Skeletal muscle cell (primary cell): ENCODE data around the gene OAS3.
A peak's percentile ranks its signal among the peaks of the same experiment; 100 is the strongest.
"Not testable (repeated sequence)": the region's sequence is repeated elsewhere in the genome, so short reads cannot be mapped to it uniquely, and the experiment has no call there.

ENCODE experiments used
- DNase-seq: peaks from one replicate; pipeline ENCODE4 v3.0.0-alpha.2; 2010; ENCODE audit warnings: low read depth
- H3K4me3 ChIP-seq: 2 replicates; pipeline ENCODE4 v1.5.1; 2011; ENCODE audit warnings: low read depth, mild to moderate bottlenecking, control low read depth, low read length, moderate library complexity

The OAS3 gene

GRCh38 chr12:112924986-112925385 is 13.3 kb upstream of the OAS3 start:
- H3K4me3 ChIP-seq, result no peak overlapping the region
- DNase-seq, result no peak

GRCh38 chr12:112926416-112927033 is 11.7 kb upstream of the OAS3 start:
- not testable (repeated sequence) for DNase-seq, H3K4me3 ChIP-seq

- H3K4me3 ChIP-seq, result no peak overlapping the region
Observed at GRCh38 chr12:112927475-112927874, 10.8 kb upstream of the OAS3 start.

GRCh38 chr12:112927925-112928324 is 10.3 kb upstream of the OAS3 start:
- DNase-seq, result no peak
- no peak overlapping the region for H3K4me3 ChIP-seq

More at GRCh38 chr12:112927475-112927874, 10.8 kb upstream of the OAS3 start:
- DNase-seq, result no peak

- DNase-seq, result no peak
- no peak overlapping the region for H3K4me3 ChIP-seq
Observed at GRCh38 chr12:112928978-112929377, 9.3 kb upstream of the OAS3 start.

GRCh38 chr12:112929715-112930114 is 8.6 kb upstream of the OAS3 start:
- DNase-seq, result no peak
- H3K4me3 ChIP-seq, result no peak overlapping the region

- no peak for DNase-seq
- no peak overlapping the region for H3K4me3 ChIP-seq
Observed at GRCh38 chr12:112930350-112930749, 7.9 kb upstream of the OAS3 start.

GRCh38 chr12:112932485-112933128 is 5.7 kb upstream of the OAS3 start:
- no peak for DNase-seq
- H3K4me3 ChIP-seq, result no peak overlapping the region

GRCh38 chr12:112933129-112933505 is 5.2 kb upstream of the OAS3 start:
- H3K4me3 ChIP-seq, result no peak overlapping the region
- no peak for DNase-seq

- DNase-seq, result no peak
- H3K4me3 ChIP-seq, result no peak overlapping the region
Observed at GRCh38 chr12:112936264-112936663, 2.0 kb upstream of the OAS3 start.

GRCh38 chr12:112936927-112937326 is 1.3 kb upstream of the OAS3 start:
- no peak overlapping the region for H3K4me3 ChIP-seq
- no peak for DNase-seq

- DNase-seq, result no peak
Observed at GRCh38 chr12:112938751-112939150, 477 bp downstream of the OAS3 start.

GRCh38 chr12:112939761-112940381 is 1.6 kb downstream of the OAS3 start:
- DNase-seq, result no peak

More at GRCh38 chr12:112938751-112939150, 477 bp downstream of the OAS3 start:
- peak overlapping the region; percentile 65 for H3K4me3 ChIP-seq

GRCh38 chr12:112941528-112942335 is 3.5 kb downstream of the OAS3 start:
- no peak overlapping the region for H3K4me3 ChIP-seq
- no peak for DNase-seq

More at GRCh38 chr12:112939761-112940381, 1.6 kb downstream of the OAS3 start:
- H3K4me3 ChIP-seq, result no peak overlapping the region

GRCh38 chr12:112942572-112942971 is 4.3 kb downstream of the OAS3 start:
- DNase-seq, result no peak
- H3K4me3 ChIP-seq, result no peak overlapping the region

- no peak for DNase-seq
Observed at GRCh38 chr12:112944024-112944690, 5.9 kb downstream of the OAS3 start.

GRCh38 chr12:112945515-112945914 is 7.2 kb downstream of the OAS3 start:
- DNase-seq, result no peak
- H3K4me3 ChIP-seq, result no peak overlapping the region

More at GRCh38 chr12:112944024-112944690, 5.9 kb downstream of the OAS3 start:
- H3K4me3 ChIP-seq, result no peak overlapping the region

- DNase-seq, result no peak
Observed at GRCh38 chr12:112946236-112947000, 8.1 kb downstream of the OAS3 start.

GRCh38 chr12:112947314-112947713 is 9.0 kb downstream of the OAS3 start:
- no peak overlapping the region for H3K4me3 ChIP-seq
- DNase-seq, result no peak

More at GRCh38 chr12:112946236-112947000, 8.1 kb downstream of the OAS3 start:
- H3K4me3 ChIP-seq, result no peak overlapping the region
